ENCODE measurements around the gene LPAR4.
"Not testable (repeated sequence)": the region's sequence is repeated elsewhere in the genome, so short reads cannot be mapped to it uniquely, and the experiment has no call there.

Gene LPAR4

GRCh38 chrX:78769101-78769755 is 21.7 kb downstream of the LPAR4 start:
- in situ Hi-C loops (cut with HindIII; ENCODE audit: low sequenced_read_pairs) = no loop called here

GRCh38 chrX:78769946-78770345 is 22.4 kb downstream of the LPAR4 start:
- in situ Hi-C loops (cut with HindIII; ENCODE audit: low sequenced_read_pairs) = no loop called here
- no peak overlapping the region for H3K4me3 ChIP-seq (ENCODE audit: low read depth, low read length)
- DNase-seq (ENCODE audit: low read depth) = no peak
- TF ChIP-seq CTCF (IDR thresholded peaks at IDR 0.05; ENCODE audit: low read depth, low read length, missing control alignments) = no peak

More at GRCh38 chrX:78769101-78769755, 21.7 kb downstream of the LPAR4 start:
- DNase-seq (ENCODE audit: low read depth) = no peak
- no peak overlapping the region for H3K4me3 ChIP-seq (ENCODE audit: low read depth, low read length)
- no peak for TF ChIP-seq CTCF (IDR thresholded peaks at IDR 0.05; ENCODE audit: low read depth, low read length, missing control alignments)

GRCh38 chrX:78796916-78797315 is 49.4 kb downstream of the LPAR4 start:
- DNase-seq (ENCODE audit: low read depth) = no peak
- in situ Hi-C loops (cut with HindIII; ENCODE audit: low sequenced_read_pairs) = no loop called here
- no peak overlapping the region for H3K4me3 ChIP-seq (ENCODE audit: low read depth, low read length)
- TF ChIP-seq CTCF (IDR thresholded peaks at IDR 0.05; ENCODE audit: low read depth, low read length, missing control alignments) = no peak

GRCh38 chrX:78800114-78800513 is 52.6 kb downstream of the LPAR4 start:
- no peak for DNase-seq (ENCODE audit: low read depth)
- H3K4me3 ChIP-seq (ENCODE audit: low read depth, low read length) = no peak overlapping the region
- in situ Hi-C loops (cut with HindIII; ENCODE audit: low sequenced_read_pairs) = no loop called here
- no peak for TF ChIP-seq CTCF (IDR thresholded peaks at IDR 0.05; ENCODE audit: low read depth, low read length, missing control alignments)

- TF ChIP-seq CTCF (IDR thresholded peaks at IDR 0.05; ENCODE audit: low read depth, low read length, missing control alignments) = no peak
- in situ Hi-C loops (cut with HindIII; ENCODE audit: low sequenced_read_pairs) = no loop called here
- DNase-seq (ENCODE audit: low read depth) = no peak
- H3K4me3 ChIP-seq (ENCODE audit: low read depth, low read length) = no peak overlapping the region
Observed at GRCh38 chrX:78800694-78801093, 53.2 kb downstream of the LPAR4 start.

- H3K4me3 ChIP-seq (ENCODE audit: low read depth, low read length) = no peak overlapping the region
- no peak for TF ChIP-seq CTCF (IDR thresholded peaks at IDR 0.05; ENCODE audit: low read depth, low read length, missing control alignments)
- DNase-seq (ENCODE audit: low read depth) = no peak
- in situ Hi-C loops (cut with HindIII; ENCODE audit: low sequenced_read_pairs) = no loop called here
Observed at GRCh38 chrX:78801522-78801921, 54.0 kb downstream of the LPAR4 start.

GRCh38 chrX:78802526-78802925 is 55.0 kb downstream of the LPAR4 start:
- H3K4me3 ChIP-seq (ENCODE audit: low read depth, low read length); DNase-seq (ENCODE audit: low read depth); in situ Hi-C loops (cut with HindIII; ENCODE audit: low sequenced_read_pairs): not testable (repeated sequence)

Data from astrocyte of the cerebellum (primary cell).